OCI-LY7 (cell line): ENCODE results near the gene MARS1. TPM values are rescaled to one million over a fixed set of nuclear protein-coding genes. Genes with fewer than 3 reads are reported as not detected.

Source experiments
- BruUV-seq: library from RNA; stranded (reverse); fragments of 400-500 nt; replicated peaks from 2 replicates; lab custom pipeline; 2021; lab: Mats Ljungman, UMichigan
- CTCF ChIA-PET: fragments of 300-600 bp; sonication (Branson Sonifier 250); formaldehyde crosslinking; loops from one replicate; lab custom pipeline; 2022; ENCODE audit warnings: antibody characterized with exemption; ENCODE audit not compliant: unreplicated experiment; lab: Charles Lee
- POLR2A ChIA-PET: fragments of 300-600 bp; sonication (Branson Sonifier 250); formaldehyde crosslinking; loops from one replicate; lab custom pipeline; 2022; ENCODE audit warnings: antibody characterized with exemption; lab: Charles Lee
- DNase-seq: peaks from one replicate; pipeline ENCODE4 v3.0.0-alpha.2; 2015; ENCODE audit warnings: low spot score
- H2AFZ ChIP-seq: fragments of 200-600 bp; sonication (generic), shearing (Covaris generic); 2 replicates; pipeline ENCODE4 v1.6.1; 2014; ENCODE audit warnings: mild to moderate bottlenecking, antibody characterized with exemption, low read length, moderate library complexity
- H3K27ac ChIP-seq: fragments of 200-600 bp; sonication (generic); 2 replicates; pipeline ENCODE4 v1.5.1; 2014; ENCODE audit warnings: mixed run types, low read depth, mild to moderate bottlenecking, moderate library complexity, low read length, inconsistent platforms; ENCODE audit not compliant: poor library complexity, severe bottlenecking
- H3K36me3 ChIP-seq: fragments of 200-600 bp; sonication (generic); 2 replicates; pipeline ENCODE4 v1.6.1; 2014; ENCODE audit warnings: mild to moderate bottlenecking, antibody characterized with exemption, low read length, moderate library complexity, mixed read lengths; ENCODE audit not compliant: insufficient read depth
- H3K4me1 ChIP-seq: fragments of 200-600 bp; sonication (generic); 2 replicates; pipeline ENCODE4 v1.5.1; 2014; ENCODE audit warnings: mild to moderate bottlenecking, low read length; ENCODE audit not compliant: insufficient read depth, poor library complexity, severe bottlenecking
- H3K4me2 ChIP-seq: fragments of 200-600 bp; sonication (generic); 2 replicates; pipeline ENCODE4 v1.6.1; 2014; ENCODE audit warnings: mild to moderate bottlenecking, low read length
- H3K4me3 ChIP-seq: fragments of 200-600 bp; sonication (generic); 2 replicates; pipeline ENCODE4 v1.5.1; 2014; ENCODE audit warnings: mild to moderate bottlenecking, low read depth, low read length; ENCODE audit not compliant: poor library complexity, severe bottlenecking
- H3K79me2 ChIP-seq: fragments of 200-600 bp; sonication (generic); 2 replicates; pipeline ENCODE4 v1.6.1; 2016; ENCODE audit warnings: low read depth, mild to moderate bottlenecking, low read length, moderate library complexity, mixed read lengths; ENCODE audit not compliant: insufficient read depth
- H3K9me2 ChIP-seq: fragments of 200-600 bp; sonication (generic); 2 replicates; pipeline ENCODE4 v1.6.1; 2016; ENCODE audit warnings: mild to moderate bottlenecking, low read length, mixed read lengths; ENCODE audit not compliant: insufficient read depth
- H3K9me3 ChIP-seq: fragments of 200-600 bp; sonication (generic); 2 replicates; pipeline ENCODE4 v1.6.1; 2014; ENCODE audit warnings: mild to moderate bottlenecking, mixed run types, low read length, mixed read lengths
- H4K20me1 ChIP-seq: fragments of 200-600 bp; sonication (generic); 2 replicates; pipeline ENCODE4 v1.6.1; 2014; ENCODE audit warnings: mild to moderate bottlenecking, antibody characterized with exemption, low read length, moderate library complexity, mixed read lengths; ENCODE audit not compliant: insufficient read depth
- CTCF ChIP-seq: fragments of 200-600 bp; sonication (generic); conservative IDR thresholded peaks from 2 replicates; pipeline ENCODE4 v1.5.1; 2014; ENCODE audit warnings: mild to moderate bottlenecking, antibody characterized with exemption, low read length, moderate library complexity, mixed read lengths
- EZH2phosphoT487 ChIP-seq: fragments of 200-600 bp; sonication (generic); IDR thresholded peaks from 2 replicates; pipeline ENCODE4 v1.6.1; 2018; ENCODE audit warnings: low read depth, borderline replicate concordance, mild to moderate bottlenecking, mixed run types, antibody characterized with exemption, low read length, moderate library complexity, mixed read lengths
- intact Hi-C: fragments of 100-400 bp; cut with micrococcal nuclease; formaldehyde crosslinking; loops from one replicate; pipeline ENCODE4 v1.10.0; 2022; ENCODE audit not compliant: unreplicated experiment
- total RNA-seq, 2 experiments: library from RNA; depleted of rRNA in 1 of 2; stranded (reverse); fragments of >200 nt in 1 of 2; shearing (Covaris generic) in 1 of 2; gene quantifications; 2 replicates each; pipeline ENCODE4 v1.2.3, GENCODE V29; 2014 to 2022

The MARS1 gene
- total RNA-seq, 2 experiments from 2014 or later, result 272 to 465 TPM

- POLR2A ChIA-PET, result interaction anchor here (0.7 to 1.2 kb wide), 2 partner anchors 42 to 110 kb away, joined by 3 to 4 read pairs; partner anchors contain the start of gene ARHGAP9
- TF ChIP-seq EZH2phosphoT487, result no peak
- peak; percentile 51; the same call in 1 of the 2 replicates for TF ChIP-seq CTCF
- Histone ChIP-seq H4K20me1 (peaks cover 22% of the 10 kb centered on the region), H3K27ac (peak overlapping the region; percentile 97), H3K4me1 (peaks cover 52% of the 10 kb centered on the region), H3K4me2 (peak overlapping the region; percentile 94), H3K36me3 (peaks cover 60% of the 10 kb centered on the region), H3K9me3 (no peaks in the 10 kb centered on the region), H2AFZ (peak overlapping the region; percentile 54; the same call in 1 of the 2 replicates), H3K4me3 (peak overlapping the region; percentile 83), H3K79me2 (peaks cover 44% of the 10 kb centered on the region), H3K9me2 (no peaks in the 10 kb centered on the region)
- DNase-seq, result no peak
- CTCF ChIA-PET, result no interaction called here
- intact Hi-C loops, result loop anchor here (2.0 to 5.0 kb wide), 4 partner anchors 25 to 281 kb away; partner anchors contain the start of genes CDK4, DCTN2 and PIP4K2C
- no TSS peak for BruUV-seq
These were observed 33.7 kb downstream of the MARS1 start for GRCh38 chr12:57521525-57522010.

- DNase-seq, result peak; percentile 92
- Histone ChIP-seq H4K20me1 (peaks cover 22% of the 10 kb centered on the region), H3K4me2 (peak within 1 kb of the TSS; percentile 94), H3K9me2 (no peaks in the 10 kb centered on the region), H3K4me1 (peaks cover 52% of the 10 kb centered on the region), H3K36me3 (peaks cover 60% of the 10 kb centered on the region), H3K27ac (peak within 1 kb of the TSS; percentile 97), H3K9me3 (no peaks in the 10 kb centered on the region), H3K79me2 (peaks cover 44% of the 10 kb centered on the region), H2AFZ (peak within 1 kb of the TSS; percentile 54; the same call in 1 of the 2 replicates), H3K4me3 (peak within 1 kb of the TSS; percentile 83)
- POLR2A ChIA-PET, result no interaction called here
- CTCF ChIA-PET, result interaction anchor here (0.6 kb wide), 1 partner anchor 12 kb away, joined by 3 read pairs; no protein-coding TSS in a partner anchor
- BruUV-seq, result no TSS peak
- intact Hi-C loops, result loop anchor here (2.0 to 5.0 kb wide), 3 partner anchors 25 to 230 kb away; partner anchors contain the start of genes CDK4, DCTN2 and PIP4K2C
- TF ChIP-seq CTCF, result peak; percentile 26; the same call in 1 of the 2 replicates
- TF ChIP-seq EZH2phosphoT487, result no peak
These were observed 34.4 kb downstream of the MARS1 start, which contains the start of gene MBD6 for GRCh38 chr12:57522011-57522886. MBD6 (plus strand) TSS chr12:57522824; CDS start chr12:57524304, 1,480 bp downstream.
